MM.1S (cell line): ENCODE results near the gene MBTPS1.

ENCODE experiments used
- DNase-seq: peaks from one replicate; pipeline ENCODE4 v3.0.0-alpha.2; 2015
- H2AFZ ChIP-seq: fragments of 300-600 bp; sonication (generic); 2 replicates; pipeline ENCODE4 v1.6.0; 2016; ENCODE audit warnings: antibody characterized with exemption, low read length
- H3F3A ChIP-seq: fragments of 300-600 bp; sonication (generic); 2 replicates; pipeline ENCODE4 v1.6.1; 2016; ENCODE audit warnings: mild to moderate bottlenecking, antibody characterized with exemption, low read length, moderate library complexity, mixed read lengths; ENCODE audit not compliant: insufficient read depth
- H3K27ac ChIP-seq: fragments of 300-600 bp; sonication (generic); 2 replicates; pipeline ENCODE4 v1.5.1; 2016; ENCODE audit warnings: mild to moderate bottlenecking, low read length
- H3K27me3 ChIP-seq: fragments of 300-600 bp; sonication (generic); replicated peaks from 2 replicates; pipeline ENCODE4 v1.6.0; 2016; ENCODE audit warnings: low read length; ENCODE audit not compliant: insufficient read depth
- H3K36me3 ChIP-seq: fragments of 300-600 bp; sonication (generic); replicated peaks from 2 replicates; pipeline ENCODE4 v1.6.1; 2016; ENCODE audit warnings: mild to moderate bottlenecking, low read length, mixed read lengths; ENCODE audit not compliant: insufficient read depth
- H3K4me1 ChIP-seq: fragments of 300-600 bp; sonication (generic); 2 replicates; pipeline ENCODE4 v1.6.1; 2016; ENCODE audit warnings: low read length, mixed read lengths
- H3K4me2 ChIP-seq: fragments of 300-600 bp; sonication (generic); 2 replicates; pipeline ENCODE4 v1.6.0; 2016; ENCODE audit warnings: low read depth, low read length
- H3K4me3 ChIP-seq: fragments of 300-600 bp; sonication (generic); 2 replicates; pipeline ENCODE4 v1.5.1; 2016; ENCODE audit warnings: low read length, mixed read lengths
- H3K79me2 ChIP-seq: fragments of 300-600 bp; sonication (generic); 2 replicates; pipeline ENCODE4 v1.6.1; 2016; ENCODE audit warnings: mixed run types, low read length, mixed read lengths
- H3K9ac ChIP-seq: fragments of 300-600 bp; sonication (generic); 2 replicates; pipeline ENCODE4 v1.6.1; 2016; ENCODE audit warnings: low read length, mixed read lengths
- H3K9me2 ChIP-seq: fragments of 300-600 bp; sonication (generic); replicated peaks from 2 replicates; pipeline ENCODE4 v1.6.1; 2016; ENCODE audit warnings: mild to moderate bottlenecking, low read length, mixed read lengths; ENCODE audit not compliant: insufficient read depth
- H3K9me3 ChIP-seq: fragments of 300-600 bp; sonication (generic); replicated peaks from 2 replicates; pipeline ENCODE4 v1.6.1; 2016; ENCODE audit warnings: mild to moderate bottlenecking, low read length, mixed read lengths; ENCODE audit not compliant: insufficient read depth
- H4K20me1 ChIP-seq: fragments of 300-600 bp; sonication (generic); 2 replicates; pipeline ENCODE4 v1.6.1; 2016; ENCODE audit warnings: mild to moderate bottlenecking, low read length, moderate library complexity, mixed read lengths; ENCODE audit not compliant: insufficient read depth
- CTCF ChIP-seq: fragments of 300-600 bp; sonication (generic); IDR thresholded peaks from 2 replicates; pipeline ENCODE4 v1.5.1; 2016; ENCODE audit warnings: antibody characterized with exemption, low read length, mixed read lengths
- EZH2 ChIP-seq: fragments of 300-600 bp; sonication (generic); optimal IDR thresholded peaks from 2 replicates; pipeline ENCODE3; 2017; ENCODE audit warnings: low read depth, mild to moderate bottlenecking, antibody characterized with exemption, low read length, mixed read lengths
- EZH2phosphoT487 ChIP-seq: fragments of 300-600 bp; sonication (generic); IDR thresholded peaks from 2 replicates; pipeline ENCODE4 v1.6.1; 2018; ENCODE audit warnings: antibody characterized with exemption, low read length

MBTPS1 gene

GRCh38 chr16:84032458-84033178 lies 84.1 kb downstream of the MBTPS1 start:
- H2AFZ ChIP-seq = no peak overlapping the region
- no peak for DNase-seq
- no peak overlapping the region for H3K4me2 ChIP-seq
- H3K4me3 ChIP-seq = no peak overlapping the region
- H3F3A ChIP-seq = no peaks in the 10 kb centered on the region
- no peaks in the 10 kb centered on the region for H4K20me1 ChIP-seq
- no peaks in the 10 kb centered on the region for H3K79me2 ChIP-seq
- H3K9me2 ChIP-seq = no peaks in the 10 kb centered on the region
- no peak overlapping the region for H3K27ac ChIP-seq
- no peak overlapping the region for H3K9ac ChIP-seq
- no peaks in the 10 kb centered on the region for H3K4me1 ChIP-seq
- H3K36me3 ChIP-seq = no peaks in the 10 kb centered on the region
- TF ChIP-seq EZH2phosphoT487 (no peak), CTCF (no peak), EZH2 (no peak)
- peaks cover 16% of the 10 kb centered on the region for H3K27me3 ChIP-seq
- no peaks in the 10 kb centered on the region for H3K9me3 ChIP-seq

- peaks cover 16% of the 10 kb centered on the region for H3K27me3 ChIP-seq
- H3K9ac ChIP-seq = no peak overlapping the region
- H3K4me2 ChIP-seq = no peak overlapping the region
- no peaks in the 10 kb centered on the region for H3K79me2 ChIP-seq
- H3K9me2 ChIP-seq = no peaks in the 10 kb centered on the region
- H3K4me3 ChIP-seq = no peak overlapping the region
- no peak overlapping the region for H2AFZ ChIP-seq
- no peaks in the 10 kb centered on the region for H3K9me3 ChIP-seq
- H4K20me1 ChIP-seq = no peaks in the 10 kb centered on the region
- DNase-seq = no peak
- no peaks in the 10 kb centered on the region for H3F3A ChIP-seq
- no peak for TF ChIP-seq EZH2phosphoT487
- no peak for TF ChIP-seq CTCF
- TF ChIP-seq EZH2 = no peak
- H3K36me3 ChIP-seq = no peaks in the 10 kb centered on the region
- H3K27ac ChIP-seq = no peak overlapping the region
- H3K4me1 ChIP-seq = no peaks in the 10 kb centered on the region
Measured at GRCh38 chr16:84031556-84031955, 85.2 kb downstream of the MBTPS1 start.

GRCh38 chr16:84029297-84030047 lies 87.3 kb downstream of the MBTPS1 start:
- H3K4me3 ChIP-seq = no peak overlapping the region
- TF ChIP-seq EZH2phosphoT487 (no peak), CTCF (no peak), EZH2 (no peak)
- H3F3A ChIP-seq = no peaks in the 10 kb centered on the region
- H3K9me2 ChIP-seq = no peaks in the 10 kb centered on the region
- no peaks in the 10 kb centered on the region for H3K79me2 ChIP-seq
- H3K4me1 ChIP-seq = no peaks in the 10 kb centered on the region
- H2AFZ ChIP-seq = no peak overlapping the region
- no peaks in the 10 kb centered on the region for H4K20me1 ChIP-seq
- H3K36me3 ChIP-seq = no peaks in the 10 kb centered on the region
- no peak overlapping the region for H3K4me2 ChIP-seq
- no peak for DNase-seq
- peaks cover 6% of the 10 kb centered on the region for H3K27me3 ChIP-seq
- no peak overlapping the region for H3K9ac ChIP-seq
- no peaks in the 10 kb centered on the region for H3K9me3 ChIP-seq
- no peak overlapping the region for H3K27ac ChIP-seq
